Measurements from ENCODE around the gene MAPRE3.

MAPRE3 gene

DNA sequence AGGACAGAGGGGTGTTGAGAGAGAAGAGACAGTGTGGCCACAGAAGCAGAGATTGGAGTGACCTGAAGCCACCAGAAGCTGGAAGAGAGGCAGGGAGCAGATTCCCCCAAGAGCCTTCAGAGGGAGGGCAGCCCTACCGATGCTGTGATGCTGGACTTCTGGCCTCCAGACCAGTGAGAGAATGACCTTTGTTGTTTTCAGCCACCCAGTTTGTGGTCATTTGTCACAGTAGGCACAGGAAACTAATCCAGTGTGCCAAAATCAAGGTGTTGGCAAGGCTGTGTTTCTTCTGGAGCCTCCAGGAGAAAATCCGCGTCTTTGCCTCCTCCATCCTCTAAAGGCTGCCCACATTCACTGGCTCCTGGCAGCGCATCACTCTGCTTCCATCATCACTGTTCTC is 15.4 kb downstream of the MAPRE3 start:
- Histone ChIP-seq H3K27ac (ENCODE audit: low read depth, low read length, severe bottlenecking) (no peak overlapping the region), H3K4me1 (ENCODE audit: control insufficient read depth, insufficient read depth, low read length, poor library complexity, severe bottlenecking) (peaks cover 28% of the 10 kb centered on the region), H3K36me3 (ENCODE audit: control insufficient read depth, insufficient read depth, low read length) (no peaks in the 10 kb centered on the region), H3K4me3 (ENCODE audit: extremely low read depth, insufficient read depth, low read length, poor library complexity, severe bottlenecking) (no peak overlapping the region), H3K9me3 (ENCODE audit: control insufficient read depth, low read length) (no peaks in the 10 kb centered on the region)
- 89 to 98% methylated on average over 4 of the region's 4 CpGs for WGBS, 2 experiments (ENCODE audit: insufficient coverage in 2 of 2)

DNA sequence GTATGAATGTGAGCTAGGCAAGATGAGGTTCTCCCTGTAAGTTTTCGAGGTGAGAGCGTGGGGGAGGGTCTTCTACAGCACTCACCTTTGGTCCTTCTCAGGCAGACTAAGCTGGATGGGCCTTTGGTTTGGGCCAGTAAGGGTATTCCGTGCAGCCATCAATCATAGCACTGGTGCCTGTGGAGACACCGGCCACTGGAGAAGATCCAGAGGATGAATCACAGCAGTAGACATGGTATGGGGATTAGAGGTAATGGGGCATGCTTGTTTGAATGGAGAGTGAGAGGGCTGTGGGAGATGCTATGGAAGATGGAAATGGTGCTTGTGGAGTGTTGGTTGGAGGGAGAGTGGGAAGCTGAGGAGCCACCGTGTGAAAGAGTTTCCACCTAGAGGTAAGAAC is 16.1 kb downstream of the MAPRE3 start:
- Histone ChIP-seq H3K27ac (ENCODE audit: low read depth, low read length, severe bottlenecking) (no peak overlapping the region), H3K4me3 (ENCODE audit: extremely low read depth, insufficient read depth, low read length, poor library complexity, severe bottlenecking) (no peak overlapping the region), H3K4me1 (ENCODE audit: control insufficient read depth, insufficient read depth, low read length, poor library complexity, severe bottlenecking) (peaks cover 30% of the 10 kb centered on the region), H3K9me3 (ENCODE audit: control insufficient read depth, low read length) (no peaks in the 10 kb centered on the region), H3K36me3 (ENCODE audit: control insufficient read depth, insufficient read depth, low read length) (no peaks in the 10 kb centered on the region)
- 96 to 97% methylated on average over 4 to 5 of the region's 5 CpGs for WGBS, 2 experiments (ENCODE audit: insufficient coverage in 2 of 2)

DNA sequence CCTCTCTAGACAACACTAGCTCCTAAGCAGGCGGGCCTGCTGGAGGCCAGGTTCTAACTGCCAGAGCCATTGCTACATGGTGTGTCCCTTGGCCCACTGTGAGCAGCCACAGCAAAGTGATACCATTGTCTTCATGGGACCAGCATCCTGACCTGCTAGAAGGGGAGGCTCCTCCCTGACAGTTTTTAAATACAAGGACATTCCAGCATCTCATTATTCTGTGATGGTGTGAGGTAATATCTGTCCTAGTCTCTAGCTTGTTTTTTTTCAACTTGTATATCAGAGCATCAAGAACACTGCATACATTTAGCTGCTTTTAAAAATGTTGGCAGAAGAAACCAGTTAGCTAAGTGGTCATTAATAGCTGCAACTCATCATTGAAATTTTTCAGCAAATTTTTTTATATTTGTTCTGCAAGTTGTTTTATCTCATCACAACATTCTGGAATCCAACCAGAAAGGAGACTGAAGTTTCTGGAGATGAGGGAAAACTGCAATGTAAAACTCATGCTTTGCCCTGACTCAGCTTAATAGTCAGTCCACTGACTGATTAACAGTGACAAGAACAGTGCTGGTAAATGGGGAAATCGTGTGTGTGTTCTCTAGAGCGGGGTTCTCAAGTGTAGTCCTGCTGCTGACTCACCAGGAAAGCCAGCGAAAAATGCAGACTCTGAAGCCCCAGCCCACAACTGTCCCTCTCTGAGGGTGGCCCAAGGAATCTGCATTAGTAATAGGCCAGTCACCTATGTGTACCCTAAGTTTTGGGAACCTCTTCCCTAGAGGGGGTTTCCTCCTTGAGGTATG is 17.8 kb downstream of the MAPRE3 start:
- Histone ChIP-seq H3K27ac (ENCODE audit: low read depth, low read length, severe bottlenecking) (peak overlapping the region; percentile 36), H3K4me1 (ENCODE audit: control insufficient read depth, insufficient read depth, low read length, poor library complexity, severe bottlenecking) (peaks cover 30% of the 10 kb centered on the region), H3K9me3 (ENCODE audit: control insufficient read depth, low read length) (no peaks in the 10 kb centered on the region), H3K4me3 (ENCODE audit: extremely low read depth, insufficient read depth, low read length, poor library complexity, severe bottlenecking) (no peak overlapping the region), H3K36me3 (ENCODE audit: control insufficient read depth, insufficient read depth, low read length) (no peaks in the 10 kb centered on the region)
- 63 to 65% methylated on average over 2 to 3 of the region's 4 CpGs for WGBS, 2 experiments (ENCODE audit: insufficient coverage in 2 of 2)

DNA sequence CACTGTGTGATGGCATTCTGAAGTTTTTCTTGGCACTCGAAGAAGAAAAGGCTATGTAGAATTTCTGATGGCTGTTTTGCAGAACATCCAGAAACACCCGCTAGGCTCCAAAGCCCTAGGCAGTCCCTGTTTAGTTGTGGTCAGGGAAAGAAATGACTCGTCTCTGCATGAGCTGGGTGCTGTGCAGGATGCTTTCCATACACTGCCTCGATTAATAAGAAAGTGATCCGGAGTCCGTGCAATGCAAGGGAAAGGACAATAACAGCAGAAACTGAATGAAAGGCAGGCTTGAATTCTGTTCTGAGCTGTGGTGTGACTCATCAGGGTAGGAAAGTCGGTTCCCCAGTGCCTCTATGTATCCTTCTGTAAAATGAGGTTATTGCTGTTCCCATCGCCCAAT is 18.7 kb downstream of the MAPRE3 start:
- WGBS, 2 experiments (ENCODE audit: insufficient coverage in 2 of 2): 84 to 85% methylated on average over 7 of the region's 8 CpGs
- H3K27ac ChIP-seq (ENCODE audit: low read depth, low read length, severe bottlenecking): peak overlapping the region; percentile 36

DNA sequence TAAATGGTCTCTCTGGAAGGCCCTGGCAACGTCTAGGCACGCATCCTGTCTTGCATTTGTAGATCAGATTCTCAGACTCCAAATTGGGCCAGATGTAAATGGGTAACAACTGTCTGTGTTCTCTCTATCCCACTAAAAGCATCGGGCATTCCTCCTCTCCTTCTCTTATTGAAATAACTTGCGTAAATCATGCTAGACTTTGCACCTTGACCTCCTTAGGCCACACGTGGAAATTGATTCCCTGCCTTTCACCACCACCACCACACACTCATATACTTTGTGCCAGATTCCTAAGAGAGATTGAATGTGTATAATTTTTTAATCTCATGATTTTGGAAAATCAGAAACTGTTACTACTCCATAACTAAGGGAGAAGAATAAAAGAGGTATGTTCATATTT is 21.3 kb downstream of the MAPRE3 start:
- WGBS, 2 experiments (ENCODE audit: insufficient coverage in 2 of 2): 76 to 92% methylated on average over 3 to 4 of the region's 5 CpGs

More for the DNA sequence above, 18.7 kb downstream of the MAPRE3 start:
- H3K4me3 ChIP-seq (ENCODE audit: extremely low read depth, insufficient read depth, low read length, poor library complexity, severe bottlenecking): no peak overlapping the region
- no peaks in the 10 kb centered on the region for H3K9me3 ChIP-seq (ENCODE audit: control insufficient read depth, low read length)
- peaks cover 30% of the 10 kb centered on the region for H3K4me1 ChIP-seq (ENCODE audit: control insufficient read depth, insufficient read depth, low read length, poor library complexity, severe bottlenecking)
- H3K36me3 ChIP-seq (ENCODE audit: control insufficient read depth, insufficient read depth, low read length): no peaks in the 10 kb centered on the region

DNA sequence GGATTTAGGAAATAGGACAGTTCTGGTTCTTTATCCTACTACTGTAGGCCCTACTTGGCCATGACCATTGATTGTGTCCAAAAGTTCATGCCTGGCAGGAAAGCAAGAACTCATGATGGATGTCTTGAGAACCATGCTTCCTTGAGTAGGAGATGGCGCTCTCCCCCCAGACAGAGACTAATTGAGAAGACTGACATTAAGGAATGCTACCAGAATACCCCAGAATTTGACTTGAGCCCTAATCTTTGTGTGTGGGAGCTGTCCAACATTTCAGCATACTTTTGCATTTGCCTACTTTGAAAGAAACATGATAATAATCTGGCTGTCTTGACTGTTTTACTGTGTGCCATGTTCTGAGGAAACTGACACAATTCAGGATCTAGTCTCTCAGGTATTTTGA is 23.3 kb downstream of the MAPRE3 start:
- Histone ChIP-seq H3K9me3 (ENCODE audit: control insufficient read depth, low read length) (no peaks in the 10 kb centered on the region), H3K4me1 (ENCODE audit: control insufficient read depth, insufficient read depth, low read length, poor library complexity, severe bottlenecking) (peaks cover 16% of the 10 kb centered on the region), H3K27ac (ENCODE audit: low read depth, low read length, severe bottlenecking) (no peak overlapping the region), H3K4me3 (ENCODE audit: extremely low read depth, insufficient read depth, low read length, poor library complexity, severe bottlenecking) (no peak overlapping the region), H3K36me3 (ENCODE audit: control insufficient read depth, insufficient read depth, low read length) (no peaks in the 10 kb centered on the region)
- 80 to 100% methylated on average over 1 of the region's 1 CpG for WGBS, 2 experiments (ENCODE audit: insufficient coverage in 2 of 2)

More for the DNA sequence above, 21.3 kb downstream of the MAPRE3 start:
- Histone ChIP-seq H3K36me3 (ENCODE audit: control insufficient read depth, insufficient read depth, low read length) (no peaks in the 10 kb centered on the region), H3K4me1 (ENCODE audit: control insufficient read depth, insufficient read depth, low read length, poor library complexity, severe bottlenecking) (peaks cover 30% of the 10 kb centered on the region), H3K4me3 (ENCODE audit: extremely low read depth, insufficient read depth, low read length, poor library complexity, severe bottlenecking) (no peak overlapping the region), H3K27ac (ENCODE audit: low read depth, low read length, severe bottlenecking) (no peak overlapping the region), H3K9me3 (ENCODE audit: control insufficient read depth, low read length) (no peaks in the 10 kb centered on the region)

DNA sequence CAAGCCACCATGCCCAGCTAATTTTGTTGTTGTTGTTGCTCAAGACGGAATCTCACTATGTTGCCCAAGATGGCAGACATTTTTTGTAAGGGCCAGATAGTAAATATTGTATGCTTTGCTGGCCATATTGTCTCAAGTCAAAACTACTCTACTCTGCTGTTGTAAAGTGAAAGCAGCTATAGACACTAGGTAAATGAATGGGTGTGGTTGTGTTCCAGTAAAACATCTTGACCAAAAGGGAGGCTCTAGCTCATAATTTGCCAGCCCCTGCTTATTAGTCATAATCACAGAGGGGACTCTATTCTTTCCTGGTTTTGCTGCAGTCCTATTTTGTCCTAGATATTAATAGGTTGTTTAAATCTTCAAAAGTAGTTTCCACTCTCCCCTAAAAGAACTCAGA is 24.5 kb downstream of the MAPRE3 start:
- Histone ChIP-seq H3K36me3 (ENCODE audit: control insufficient read depth, insufficient read depth, low read length) (no peaks in the 10 kb centered on the region), H3K9me3 (ENCODE audit: control insufficient read depth, low read length) (no peaks in the 10 kb centered on the region), H3K27ac (ENCODE audit: low read depth, low read length, severe bottlenecking) (no peak overlapping the region), H3K4me1 (ENCODE audit: control insufficient read depth, insufficient read depth, low read length, poor library complexity, severe bottlenecking) (peaks cover 4% of the 10 kb centered on the region), H3K4me3 (ENCODE audit: extremely low read depth, insufficient read depth, low read length, poor library complexity, severe bottlenecking) (no peak overlapping the region)
- 100% methylated on average over 1 of the region's 1 CpG; no CpG with 5 or more reads in 1 of the 2 experiments for WGBS, 2 experiments (ENCODE audit: insufficient coverage in 2 of 2)

DNA sequence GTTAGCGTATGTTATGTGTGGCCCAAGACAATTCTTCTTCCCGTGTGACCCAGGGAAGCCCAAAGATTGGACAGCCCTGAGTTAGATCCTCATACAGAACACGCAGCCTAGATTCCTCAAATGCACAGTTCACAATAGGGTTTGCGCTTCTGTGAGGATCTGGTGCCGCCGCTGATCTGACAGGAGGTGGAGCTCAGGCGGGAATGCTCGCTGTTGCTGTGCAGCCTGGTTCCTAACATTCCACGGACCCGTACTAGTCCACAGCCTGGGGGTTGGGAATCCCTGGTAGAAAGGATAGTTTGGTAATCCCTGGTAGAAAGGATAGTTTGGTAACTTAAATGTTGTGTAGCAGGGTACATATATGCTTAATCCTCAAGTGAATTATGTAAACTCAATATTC is 27.0 kb downstream of the MAPRE3 start:
- no peaks in the 10 kb centered on the region for H3K36me3 ChIP-seq (ENCODE audit: control insufficient read depth, insufficient read depth, low read length)
- H3K4me1 ChIP-seq (ENCODE audit: control insufficient read depth, insufficient read depth, low read length, poor library complexity, severe bottlenecking): no peaks in the 10 kb centered on the region
- 61 to 79% methylated on average over 8 to 9 of the region's 10 CpGs for WGBS, 2 experiments (ENCODE audit: insufficient coverage in 2 of 2)
- H3K4me3 ChIP-seq (ENCODE audit: extremely low read depth, insufficient read depth, low read length, poor library complexity, severe bottlenecking): no peak overlapping the region
- no peak overlapping the region for H3K27ac ChIP-seq (ENCODE audit: low read depth, low read length, severe bottlenecking)
- H3K9me3 ChIP-seq (ENCODE audit: control insufficient read depth, low read length): no peaks in the 10 kb centered on the region

DNA sequence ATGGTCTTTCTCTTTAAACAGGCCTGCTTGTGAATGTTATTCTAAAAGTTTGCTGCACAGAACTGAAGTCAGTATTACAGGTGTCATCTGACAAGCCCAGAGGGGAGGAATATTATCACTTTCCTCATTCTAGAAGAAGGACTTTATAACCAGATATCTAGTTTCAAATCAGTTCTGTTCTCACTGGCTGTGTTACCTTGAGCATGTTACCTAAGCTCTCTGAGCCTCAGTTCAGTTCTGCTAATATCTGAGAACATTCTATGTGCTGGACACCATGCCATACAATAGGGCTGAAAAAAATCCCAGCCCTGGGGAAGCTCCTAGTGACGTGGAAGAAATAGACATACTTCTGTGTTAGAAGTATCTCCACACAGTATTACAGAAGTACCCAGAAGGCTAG is 27.9 kb downstream of the MAPRE3 start:
- Histone ChIP-seq H3K9me3 (ENCODE audit: control insufficient read depth, low read length) (no peaks in the 10 kb centered on the region), H3K4me1 (ENCODE audit: control insufficient read depth, insufficient read depth, low read length, poor library complexity, severe bottlenecking) (no peaks in the 10 kb centered on the region), H3K36me3 (ENCODE audit: control insufficient read depth, insufficient read depth, low read length) (no peaks in the 10 kb centered on the region), H3K4me3 (ENCODE audit: extremely low read depth, insufficient read depth, low read length, poor library complexity, severe bottlenecking) (no peak overlapping the region), H3K27ac (ENCODE audit: low read depth, low read length, severe bottlenecking) (no peak overlapping the region)
- no CpG with 5 or more reads among the region's 1 CpG for WGBS, 2 experiments (ENCODE audit: insufficient coverage in 2 of 2)

DNA sequence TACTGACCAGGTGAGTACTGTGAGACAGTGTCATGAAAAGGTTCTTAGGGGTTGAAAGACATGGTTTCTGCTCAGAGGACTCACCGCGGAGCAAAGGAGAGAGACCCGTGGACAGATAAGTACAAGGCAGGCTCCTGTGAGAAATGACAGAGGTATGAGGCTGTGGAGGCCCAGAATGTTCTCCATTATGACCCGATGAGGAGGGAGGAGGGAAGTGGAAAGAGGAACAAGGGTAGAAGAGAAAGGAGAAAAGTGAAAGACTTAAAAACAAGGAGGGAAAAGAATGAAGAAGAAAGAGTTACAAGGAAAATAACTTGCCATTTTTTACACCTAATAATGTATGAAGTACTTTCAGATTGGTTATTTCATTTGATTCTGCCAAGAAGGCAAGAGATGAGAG is 29.8 kb downstream of the MAPRE3 start:
- Histone ChIP-seq H3K4me1 (ENCODE audit: control insufficient read depth, insufficient read depth, low read length, poor library complexity, severe bottlenecking) (peaks cover 9% of the 10 kb centered on the region), H3K4me3 (ENCODE audit: extremely low read depth, insufficient read depth, low read length, poor library complexity, severe bottlenecking) (no peak overlapping the region), H3K36me3 (ENCODE audit: control insufficient read depth, insufficient read depth, low read length) (no peaks in the 10 kb centered on the region), H3K9me3 (ENCODE audit: control insufficient read depth, low read length) (no peaks in the 10 kb centered on the region), H3K27ac (ENCODE audit: low read depth, low read length, severe bottlenecking) (no peak overlapping the region)
- 79 to 93% methylated on average over 4 of the region's 4 CpGs for WGBS, 2 experiments (ENCODE audit: insufficient coverage in 2 of 2)

DNA sequence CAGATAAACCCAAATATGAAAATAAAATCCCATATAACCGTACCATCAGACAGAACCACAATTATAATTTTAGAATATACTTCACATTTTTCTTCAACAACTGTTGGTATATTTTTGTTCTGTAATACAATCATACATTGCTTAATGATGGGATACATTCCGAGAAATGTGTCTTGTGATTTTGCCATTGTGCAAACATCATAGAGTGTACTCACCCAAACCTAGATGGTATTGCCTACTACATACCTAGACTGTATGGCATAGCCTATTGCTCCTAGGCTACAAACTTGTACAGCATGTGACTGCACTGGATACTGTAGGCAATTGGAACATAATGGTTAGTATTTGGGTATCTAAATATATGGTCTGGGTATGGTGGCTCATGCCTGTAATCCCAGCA is 30.6 kb downstream of the MAPRE3 start:
- Histone ChIP-seq H3K27ac (ENCODE audit: low read depth, low read length, severe bottlenecking) (no peak overlapping the region), H3K9me3 (ENCODE audit: control insufficient read depth, low read length) (no peaks in the 10 kb centered on the region)

More for the DNA sequence above, 30.6 kb downstream of the MAPRE3 start:
- peaks cover 9% of the 10 kb centered on the region for H3K4me1 ChIP-seq (ENCODE audit: control insufficient read depth, insufficient read depth, low read length, poor library complexity, severe bottlenecking)
- no peak overlapping the region for H3K4me3 ChIP-seq (ENCODE audit: extremely low read depth, insufficient read depth, low read length, poor library complexity, severe bottlenecking)
- H3K36me3 ChIP-seq (ENCODE audit: control insufficient read depth, insufficient read depth, low read length): no peaks in the 10 kb centered on the region
- no CpG with 5 or more reads among the region's 2 CpGs for WGBS, 2 experiments (ENCODE audit: insufficient coverage in 2 of 2)

Measured in mesodermal cell (in vitro differentiated cells).